ENCODE data around the gene REV1.

DNA sequence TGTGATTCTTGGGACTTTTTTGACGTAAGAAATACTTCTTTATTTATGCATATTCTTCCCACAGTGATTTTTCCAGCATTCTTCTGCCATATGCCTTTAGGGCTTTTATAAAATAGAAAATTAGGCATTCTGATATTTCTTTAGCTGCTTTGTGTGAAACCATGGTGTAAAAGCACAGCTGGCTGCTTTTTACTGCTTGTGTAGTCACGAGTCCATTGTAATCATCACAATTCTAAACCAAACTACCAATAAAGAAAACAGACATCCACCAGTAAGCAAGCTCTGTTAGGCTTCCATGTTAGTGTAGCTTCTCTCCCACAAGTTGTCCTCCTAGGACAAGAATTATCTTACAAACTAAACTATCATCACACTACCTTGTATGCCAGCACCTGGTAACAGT, 90.0 kb downstream of the REV1 start:
- TF ChIP-seq CTCF (IDR thresholded peaks at IDR 0.05) (no peak), POLR2A (IDR thresholded peaks at IDR 0.05) (no peak)
